ENCODE measurements around the gene KCNQ5.
A peak's percentile ranks its signal among the peaks of the same experiment; 100 is the strongest.

The KCNQ5 gene

DNA sequence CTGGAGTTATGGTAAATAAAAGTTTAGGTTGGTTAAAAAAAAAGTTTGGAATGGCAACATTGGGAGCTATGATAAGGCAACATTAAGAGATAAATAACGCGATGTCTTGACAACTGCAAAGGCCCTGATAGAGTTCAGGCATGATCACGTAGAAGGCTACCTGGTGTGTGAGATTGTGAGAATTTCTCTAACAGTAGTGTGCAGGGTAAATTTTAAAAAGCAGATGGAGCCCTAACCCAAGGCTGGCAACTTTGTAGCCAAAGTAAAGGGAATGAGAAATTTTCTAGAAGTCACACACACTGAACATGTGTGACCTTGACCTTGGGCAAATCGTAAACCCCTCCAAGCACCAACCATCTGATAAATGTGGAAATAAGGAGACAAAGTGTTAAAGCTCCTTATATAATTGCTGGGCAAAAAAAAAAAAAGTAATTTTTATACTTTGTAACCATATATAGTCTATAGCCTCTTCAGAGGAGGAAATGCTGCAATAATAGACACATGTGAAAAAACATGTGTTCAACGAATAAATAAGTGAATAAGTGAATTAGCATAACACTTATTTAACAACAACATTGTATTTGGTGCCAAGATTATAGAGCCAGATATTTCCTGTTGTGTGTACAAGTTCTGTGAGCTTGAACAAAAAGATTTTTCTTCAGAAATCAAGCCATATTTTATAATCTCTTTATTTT, 18.2 kb downstream of the KCNQ5 start:
- DNase-seq = no peak

DNA sequence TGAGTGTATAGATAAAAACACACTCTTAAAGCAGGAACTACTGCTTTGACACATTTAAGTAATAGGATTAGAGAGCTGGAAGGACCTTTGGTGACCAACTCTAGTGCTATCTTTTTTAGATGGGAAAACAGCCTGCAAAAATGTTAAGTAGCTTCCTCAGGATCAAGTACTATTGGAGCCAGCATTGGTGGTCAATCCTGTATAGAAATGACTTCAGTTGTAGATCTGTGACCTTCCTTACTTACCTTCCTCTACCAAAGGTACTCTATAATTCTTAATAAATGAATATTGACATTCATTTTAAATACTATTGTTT, 18.7 kb downstream of the KCNQ5 start:
- no peak for DNase-seq

DNA sequence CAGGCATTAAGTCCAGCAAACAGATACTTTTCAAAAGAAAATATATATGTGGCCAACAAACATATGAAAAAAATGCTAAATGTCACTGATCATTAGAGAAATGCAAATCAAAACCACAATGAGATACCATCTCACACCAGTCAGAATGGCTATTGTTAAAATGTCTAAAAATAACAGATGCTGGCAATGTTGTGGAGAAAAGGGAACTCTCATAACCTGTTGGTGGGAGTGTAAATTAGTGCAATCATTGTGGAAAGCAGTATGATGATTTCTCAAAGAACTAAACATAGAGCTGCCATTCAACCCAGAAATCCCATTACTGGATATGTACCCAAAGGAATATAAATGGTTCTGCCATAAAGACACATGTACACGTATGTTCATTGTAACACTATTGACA, 20.6 kb downstream of the KCNQ5 start:
- no peak for DNase-seq

DNA sequence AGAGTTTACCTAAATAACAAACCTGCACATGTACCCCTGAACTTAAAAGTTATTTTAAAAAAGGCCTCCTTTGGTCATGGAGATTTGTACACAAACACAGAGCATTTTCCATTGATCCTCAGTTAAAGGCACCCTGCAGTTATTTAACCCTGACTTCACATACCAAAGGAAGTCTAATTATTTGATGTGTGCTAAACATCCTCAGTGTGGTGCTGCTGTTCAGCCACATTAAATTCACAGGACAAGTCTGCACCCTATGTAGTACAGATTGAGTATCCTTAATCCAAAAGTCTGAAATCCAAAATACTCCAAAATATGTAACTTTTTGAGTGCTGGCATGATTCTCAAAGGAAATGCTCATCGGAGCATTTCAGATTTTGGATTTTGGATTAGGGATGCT, 21.4 kb downstream of the KCNQ5 start:
- no peak for DNase-seq

DNA sequence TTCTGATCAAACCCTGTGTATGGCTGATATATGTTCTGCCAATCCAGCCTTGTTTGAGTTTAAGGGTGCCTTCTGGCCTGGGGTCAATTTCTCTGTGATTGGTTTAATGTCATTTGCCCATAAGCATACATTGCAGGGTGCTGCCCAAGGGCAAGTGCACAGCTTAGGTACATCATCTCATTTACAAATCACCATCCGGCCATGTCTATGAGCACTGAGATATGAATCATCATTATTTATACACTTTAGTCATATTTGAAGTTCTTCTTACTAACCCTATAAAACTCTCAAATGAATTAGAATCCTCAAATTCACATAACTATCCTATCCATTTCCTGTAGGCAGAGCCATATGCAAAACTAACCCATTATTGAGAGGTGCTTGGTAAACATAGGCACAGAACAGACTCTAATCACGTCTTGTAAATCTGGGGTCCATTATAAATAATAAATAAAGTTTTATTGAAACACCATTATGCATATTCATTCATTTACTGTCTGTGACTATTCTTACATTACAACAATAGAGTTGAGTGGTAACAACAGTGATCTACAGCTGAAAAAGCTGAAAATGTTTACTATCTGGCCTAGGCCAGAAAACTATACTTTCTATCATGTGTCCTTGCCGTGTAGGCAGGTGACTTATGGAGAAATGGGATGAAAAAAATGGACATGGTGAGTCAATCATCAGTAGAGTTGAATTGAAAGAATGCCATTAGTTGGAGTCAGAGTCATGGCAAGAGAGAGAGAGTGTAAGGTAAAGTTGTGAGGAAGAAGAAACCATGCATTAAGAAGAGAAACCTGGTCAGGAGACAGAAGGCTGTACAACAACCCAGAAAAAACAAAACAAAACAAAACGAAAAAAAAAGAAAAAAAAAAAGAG, 25.0 kb downstream of the KCNQ5 start:
- no peak for DNase-seq

DNA sequence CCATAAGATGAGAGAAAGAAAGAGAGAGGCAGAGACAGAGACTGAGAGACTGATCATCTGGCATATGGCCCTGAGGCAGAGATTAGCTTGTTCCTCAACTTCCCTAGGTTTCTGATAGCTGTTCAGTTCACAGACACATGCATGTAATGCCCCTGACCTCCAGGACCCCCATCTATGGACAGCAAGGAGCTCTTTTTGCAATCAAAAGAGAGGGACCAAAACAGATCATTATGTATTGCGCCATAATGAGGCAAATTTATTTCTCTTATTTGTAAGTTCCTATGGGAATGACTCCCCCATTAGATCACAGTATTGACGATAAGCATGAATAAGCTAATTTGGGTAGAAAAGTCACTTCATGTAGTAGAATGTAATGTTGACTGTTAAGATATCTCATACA, 25.6 kb downstream of the KCNQ5 start:
- DNase-seq = no peak

DNA sequence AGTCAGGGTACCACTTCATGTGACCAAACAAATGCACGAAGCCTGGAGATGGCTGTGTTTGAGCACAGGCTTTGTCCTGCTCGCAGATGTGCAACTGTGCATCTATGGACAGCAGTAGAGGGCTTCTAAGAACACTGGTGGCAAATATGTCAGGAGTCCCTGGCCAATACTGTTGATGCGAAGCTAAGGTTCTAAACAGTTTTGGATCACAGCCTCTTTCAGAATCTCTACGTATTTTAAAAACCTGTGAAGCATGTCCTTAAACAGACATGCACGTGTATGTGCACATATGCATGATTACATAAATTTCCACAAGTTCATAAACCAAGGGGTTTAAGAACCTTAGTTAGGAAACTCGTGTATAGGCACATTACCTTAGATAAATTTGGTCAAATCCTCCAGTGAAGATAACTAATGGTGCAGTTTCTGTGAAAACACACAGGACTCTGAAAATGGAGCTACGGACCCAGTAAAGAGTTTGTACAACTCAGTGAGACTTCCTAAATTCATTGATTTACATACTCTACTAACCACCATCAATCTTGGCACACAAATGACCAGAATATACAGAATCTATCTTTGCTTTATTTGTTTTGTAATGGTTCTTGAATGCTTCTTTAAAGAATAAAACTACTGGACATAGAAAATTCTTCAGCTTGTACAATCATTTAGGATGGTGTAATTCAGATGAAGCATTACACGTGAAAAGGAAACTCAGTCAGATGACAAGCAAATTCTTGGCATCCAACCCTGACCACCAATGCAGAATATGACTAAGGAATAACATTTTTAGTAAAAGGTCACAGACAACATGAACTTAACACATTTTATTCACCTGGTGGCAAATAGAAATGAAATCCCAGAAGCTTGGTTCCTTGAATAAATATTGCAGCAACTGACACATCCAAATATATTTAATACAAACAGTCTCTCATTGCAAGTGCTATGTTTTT, 27.4 kb downstream of the KCNQ5 start:
- peak in 1 of 58 donors; percentile 1 for DNase-seq

DNA sequence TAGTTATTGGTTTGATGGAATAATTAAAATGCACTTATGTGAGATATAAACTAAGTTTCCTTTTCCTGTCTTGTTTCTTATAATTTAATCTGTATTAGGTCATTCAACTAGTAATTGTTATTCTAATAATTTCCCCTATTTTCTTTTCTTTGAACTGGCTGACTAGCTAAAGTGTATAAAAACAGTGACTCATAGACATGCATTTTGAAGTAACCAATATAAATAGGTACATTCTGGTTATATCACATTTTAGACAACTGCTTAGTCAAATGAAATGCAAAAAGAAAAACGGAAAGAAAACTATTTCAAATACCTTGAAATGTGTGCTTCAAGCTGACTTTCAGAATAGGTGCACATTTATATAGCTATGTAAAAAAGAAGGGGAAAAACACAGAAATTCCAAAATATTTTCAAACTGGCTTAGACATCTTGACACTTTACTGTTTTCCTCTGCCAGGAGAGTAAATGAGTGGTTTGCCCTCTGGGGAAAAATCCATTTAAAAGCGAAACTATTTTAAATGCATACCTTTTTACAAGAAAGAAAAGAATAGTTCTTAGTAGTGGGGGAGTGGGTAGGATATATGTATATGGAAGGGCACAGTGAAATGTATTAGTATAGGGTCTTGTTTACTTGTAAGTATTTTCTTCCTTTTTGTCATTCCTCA, 28.3 kb downstream of the KCNQ5 start:
- DNase-seq = no peak

DNA sequence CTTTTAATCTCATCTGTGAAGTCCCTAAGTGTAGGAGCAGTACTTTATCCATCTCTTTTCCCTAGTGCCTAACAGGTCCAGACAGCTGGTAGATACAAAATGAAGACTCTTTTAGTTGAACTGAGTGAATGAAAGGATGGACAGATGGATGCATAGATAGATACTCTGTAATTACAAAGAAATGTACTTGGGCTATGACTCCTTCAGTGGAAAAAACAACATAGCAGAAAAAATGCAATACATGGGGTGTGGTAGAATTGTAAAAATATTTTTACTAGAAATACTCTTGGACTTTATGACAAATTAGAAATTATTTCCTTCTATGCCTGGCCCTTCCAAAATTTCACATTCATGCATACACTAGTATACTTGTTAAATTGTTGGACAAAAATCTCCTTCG, 29.3 kb downstream of the KCNQ5 start:
- no peak for DNase-seq

DNA sequence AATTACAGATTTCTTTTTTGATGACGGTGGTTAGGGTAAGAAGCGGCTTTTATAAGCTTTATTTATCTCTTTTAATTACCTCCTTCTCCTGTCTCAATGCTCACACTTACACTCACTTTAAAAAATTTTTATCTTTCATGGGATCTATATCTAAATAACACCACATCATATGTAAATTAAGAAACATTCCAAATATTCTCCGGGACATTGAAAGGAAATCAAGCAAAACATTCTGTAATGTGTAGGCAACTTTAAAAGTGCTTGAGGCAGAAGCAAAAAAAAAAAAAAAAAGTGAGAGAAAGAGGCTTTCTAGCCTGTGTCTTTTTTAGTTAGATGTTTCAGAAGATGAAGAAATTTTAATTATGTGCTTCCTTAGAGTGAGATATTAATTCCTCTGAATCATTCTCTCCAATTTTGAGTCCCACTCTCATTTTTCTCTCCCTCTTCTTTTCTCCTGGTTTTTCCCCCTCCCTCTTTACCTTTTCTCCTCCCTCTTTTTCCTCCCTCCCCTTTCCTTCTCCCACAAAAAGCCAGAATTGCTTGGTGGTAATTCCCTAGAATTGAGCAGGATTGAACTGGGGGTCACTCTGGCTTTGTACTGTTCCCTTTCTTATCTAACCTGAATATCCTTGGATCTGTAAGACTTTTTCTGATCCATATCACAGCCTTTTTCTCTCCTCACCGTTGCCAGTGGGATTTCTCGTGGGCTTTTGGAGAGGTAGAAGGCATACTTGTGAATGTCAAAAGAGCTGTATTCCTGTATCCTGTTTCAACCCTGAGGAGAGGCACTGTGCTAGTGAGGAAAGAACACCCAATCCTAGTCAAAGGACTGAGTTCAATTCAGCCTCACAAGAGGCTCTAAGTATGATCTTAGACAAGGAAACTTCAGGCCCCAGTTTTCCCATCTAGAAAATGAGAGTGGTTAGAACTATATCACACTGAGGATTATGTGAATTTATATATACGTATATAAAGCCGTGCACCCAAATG, 30.4 kb downstream of the KCNQ5 start:
- DNase-seq = peak in 1 of 58 donors; percentile 15

DNA sequence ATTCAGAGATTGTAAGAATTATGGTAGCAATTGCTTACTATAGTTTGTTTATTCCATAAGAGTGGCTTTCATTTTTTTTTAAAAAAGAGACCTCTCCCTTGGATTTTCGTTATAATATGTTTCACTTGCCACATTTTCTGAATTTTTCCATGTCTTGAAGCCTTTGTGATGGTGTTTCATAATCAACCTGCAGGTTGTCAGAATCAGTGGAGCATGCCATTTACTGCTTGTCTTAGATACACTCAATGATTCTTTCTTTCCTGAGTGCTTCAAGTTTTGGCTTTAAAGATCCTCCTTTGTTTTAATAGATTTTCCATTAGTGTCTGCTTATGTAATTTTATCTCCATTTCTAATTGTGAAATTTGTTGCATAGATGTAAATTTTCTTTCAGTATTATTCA, 31.2 kb downstream of the KCNQ5 start:
- DNase-seq = no peak

DNA sequence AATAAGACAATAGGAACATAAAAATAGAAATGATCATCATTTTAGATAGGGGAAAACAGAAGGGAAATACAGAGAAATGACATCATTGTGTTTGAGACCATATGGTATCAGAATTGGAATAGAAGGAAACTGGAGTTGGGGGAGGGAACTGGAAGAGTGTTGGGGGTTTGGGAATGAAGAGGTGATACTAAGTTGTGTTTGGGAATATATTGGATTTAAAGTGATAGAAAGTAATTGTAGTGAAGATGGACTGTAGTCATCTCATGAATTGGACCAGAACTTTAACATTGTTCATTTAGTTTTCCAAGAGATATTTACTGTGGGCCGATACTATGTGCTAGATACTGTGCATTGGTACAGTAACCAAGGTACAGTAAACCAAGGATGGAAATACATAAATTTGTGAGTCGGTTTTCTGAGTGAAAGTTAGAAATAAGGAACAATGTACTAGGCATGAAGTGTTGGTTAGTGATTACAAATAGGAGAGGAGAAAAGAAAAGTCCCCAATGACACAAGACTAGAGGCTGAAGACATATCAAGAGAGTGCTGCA, 32.3 kb downstream of the KCNQ5 start:
- no peak for DNase-seq

DNA sequence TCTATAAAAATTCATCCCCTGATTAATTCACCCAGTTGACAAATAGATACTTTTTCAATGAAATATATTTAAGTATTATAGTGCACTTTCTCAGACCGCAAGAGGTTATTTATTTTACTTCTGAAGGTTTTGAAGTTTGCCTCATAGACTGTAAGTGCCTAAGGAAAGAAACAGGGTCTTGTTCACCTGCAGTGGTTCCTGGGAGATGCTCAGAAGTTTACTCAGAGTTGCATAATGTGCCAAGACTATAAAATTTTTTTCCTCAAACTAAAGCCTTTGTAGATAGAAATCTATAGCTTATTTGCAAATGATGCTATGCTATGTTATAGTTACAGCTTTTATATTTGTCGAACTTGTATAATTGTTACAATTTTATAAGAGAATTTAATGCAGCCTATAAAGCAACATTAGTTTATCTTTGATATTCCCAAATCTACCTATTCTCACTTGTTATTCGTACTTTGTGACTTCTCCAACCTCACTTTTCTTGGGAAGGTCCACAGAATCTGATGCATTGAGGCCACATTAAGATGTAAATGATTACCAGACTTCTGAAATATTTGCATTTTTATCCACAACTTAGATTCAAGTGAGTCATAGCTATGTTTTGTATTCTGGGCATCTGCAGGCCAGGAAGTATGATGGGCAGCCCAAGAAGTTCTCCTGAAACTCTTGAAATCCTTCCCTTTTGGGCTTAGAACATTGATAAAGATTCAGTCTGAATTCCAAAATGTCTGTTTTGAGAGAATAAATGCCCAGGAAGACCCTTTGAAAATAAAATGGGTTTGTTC, 35.7 kb downstream of the KCNQ5 start:
- no peak for DNase-seq

DNA sequence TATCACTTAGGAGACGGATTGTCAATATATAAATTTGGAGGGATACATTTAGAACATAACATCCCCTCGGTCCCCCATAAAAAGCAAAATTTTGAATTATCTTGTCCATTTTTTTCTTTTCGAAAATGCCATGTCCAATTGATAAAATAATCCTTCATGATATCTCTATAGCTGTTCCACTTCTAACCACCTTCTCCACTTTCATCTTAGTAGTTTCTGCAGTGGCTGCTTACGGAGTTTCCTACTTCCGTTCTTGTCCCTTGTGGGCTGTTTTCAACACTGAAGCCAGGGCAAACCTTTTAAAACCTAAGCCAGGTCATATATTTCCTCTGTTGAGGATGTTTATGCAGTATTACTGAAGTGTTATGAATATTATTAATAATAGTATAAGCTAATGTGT, 37.9 kb downstream of the KCNQ5 start:
- no peak for DNase-seq

DNA sequence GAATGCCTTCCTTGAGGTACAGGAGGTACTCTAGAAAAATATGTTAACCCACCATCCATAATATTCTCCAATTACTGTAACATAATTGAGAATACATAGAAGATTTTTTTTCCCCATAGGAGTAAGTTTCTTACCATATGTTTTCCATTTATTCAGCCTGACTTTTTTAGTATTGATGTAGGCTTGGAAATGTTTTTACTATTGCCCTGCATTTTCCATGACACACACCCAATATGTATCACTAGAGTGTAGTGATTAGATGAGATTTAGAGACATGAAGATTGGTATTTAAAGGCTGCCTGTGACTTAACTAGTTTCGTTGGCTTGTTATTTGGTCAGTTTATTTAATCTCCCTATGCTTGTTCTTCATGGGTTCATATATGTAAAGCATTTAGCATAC, 39.5 kb downstream of the KCNQ5 start:
- DNase-seq = no peak

DNA sequence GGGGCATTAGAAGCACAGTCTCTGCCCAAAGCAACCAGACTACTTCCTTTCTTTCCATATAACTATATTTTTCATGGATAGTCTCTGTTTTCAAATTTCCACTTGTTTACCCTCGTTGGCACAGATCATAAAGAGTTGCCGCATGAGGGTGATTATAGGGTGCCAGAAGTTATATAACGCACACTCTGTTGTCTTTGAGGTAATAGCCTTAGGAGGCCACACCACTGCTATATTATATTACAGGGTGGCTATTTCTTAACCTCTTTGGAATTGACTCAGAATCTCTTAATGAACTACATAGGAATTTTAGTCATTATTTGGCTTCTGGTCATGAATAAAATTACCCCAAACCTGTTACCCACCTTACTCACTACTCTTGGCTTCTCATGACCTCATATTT, 43.7 kb downstream of the KCNQ5 start:
- no peak for DNase-seq

DNA sequence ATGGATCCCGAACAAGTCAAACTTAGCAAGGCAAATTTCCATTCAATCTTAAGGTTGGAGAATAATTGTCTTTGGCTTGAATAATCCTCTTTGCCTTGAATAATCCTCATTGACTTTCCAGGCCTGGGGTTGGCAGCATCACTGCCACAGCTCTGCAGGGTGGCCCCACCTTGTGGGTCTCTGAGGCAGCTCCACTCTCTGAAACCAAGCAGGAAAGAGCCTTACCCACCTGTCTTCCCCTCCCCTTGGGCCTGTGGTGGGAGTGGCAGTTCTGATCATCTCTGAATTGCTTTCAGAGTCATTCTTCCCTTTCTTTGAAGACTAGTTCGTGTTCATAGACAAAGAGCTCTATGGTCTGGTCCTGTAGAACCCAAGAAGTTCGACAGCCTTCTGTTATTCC, 47.5 kb downstream of the KCNQ5 start:
- no peak for DNase-seq

DNA sequence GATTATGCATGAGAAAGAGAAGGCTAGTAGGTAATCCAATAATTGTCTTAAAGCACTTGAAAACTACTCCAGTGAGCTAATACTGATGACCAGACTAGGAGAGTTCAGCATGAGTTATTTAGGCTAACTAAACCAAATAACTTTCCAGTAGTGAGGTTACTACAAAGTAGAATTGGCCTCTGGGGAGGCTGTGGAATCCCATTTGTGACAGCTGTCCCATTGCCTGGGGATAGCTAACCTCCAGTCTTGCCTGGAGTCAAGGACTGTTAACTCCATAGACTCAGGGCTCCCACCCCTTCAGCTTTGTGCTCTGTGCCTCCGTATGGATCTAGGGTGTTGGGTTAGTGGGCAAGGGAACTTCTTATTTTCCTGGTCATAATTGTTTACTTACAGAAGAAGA, 51.0 kb downstream of the KCNQ5 start:
- DNase-seq = no peak

DNA sequence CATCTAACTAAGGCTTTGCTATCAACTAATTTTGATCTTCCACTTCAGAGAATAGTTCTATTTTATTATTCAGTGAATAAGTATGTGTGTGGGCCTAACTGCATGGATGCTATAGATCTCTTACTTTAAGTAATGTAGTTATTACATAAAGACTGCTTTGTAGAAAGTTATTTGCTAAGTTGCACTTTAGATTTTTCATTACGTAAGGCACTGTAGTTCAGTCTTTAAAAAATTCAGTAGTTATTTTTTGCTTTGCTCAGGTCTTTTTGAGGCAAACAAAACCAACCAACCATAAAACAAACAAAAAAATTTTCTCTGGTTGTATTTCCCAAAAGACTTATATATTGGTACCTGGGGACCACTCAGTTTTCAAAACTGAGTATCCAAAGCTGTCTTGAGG, 53.0 kb downstream of the KCNQ5 start:
- no peak for DNase-seq

All from anterior cingulate cortex (tissue), 58 donors.